Measurements from ENCODE around the gene IGF2BP1.

- no peak for TF ChIP-seq EP300 (IDR thresholded peaks at IDR 0.05; ENCODE audit: borderline replicate concordance in 1 of 2, low read depth in 2 of 2, low read length in 2 of 2)
- no peak for TF ChIP-seq CTCF (IDR thresholded peaks at IDR 0.05; ENCODE audit: control extremely low read depth in 1 of 3, insufficient read depth in 1 of 3, low read depth in 1 of 3, low read length in 3 of 3)
- no peak for TF ChIP-seq TAF1 (IDR thresholded peaks at IDR 0.05; ENCODE audit: low read depth, low read length)
- no peak for TF ChIP-seq SIN3A (conservative IDR thresholded peaks at IDR 0.05 in 1 of 2, IDR thresholded peaks at IDR 0.05 in 1 of 2; ENCODE audit: low read depth in 1 of 2, low read length in 2 of 2)
- no peak for TF ChIP-seq POLR2A (IDR thresholded peaks at IDR 0.05; ENCODE audit: control extremely low read depth in 1 of 2, low read depth in 2 of 2, low read length in 2 of 2)
- no peak for TF ChIP-seq MAX (IDR thresholded peaks at IDR 0.05)
- TF ChIP-seq USF2 (IDR thresholded peaks at IDR 0.05; ENCODE audit: low read length), result no peak
- TF ChIP-seq ZNF274 (IDR thresholded peaks at IDR 0.05; ENCODE audit: borderline replicate concordance, extremely low read depth, low read length), result no peak
- no peak for TF ChIP-seq CHD7 (IDR thresholded peaks at IDR 0.05; ENCODE audit: insufficient replicate concordance, low read length)
- no peak for TF ChIP-seq EZH2 (IDR thresholded peaks at IDR 0.05; ENCODE audit: low read depth, low read length, severe bottlenecking)
- no peak for TF ChIP-seq PHF8 (conservative IDR thresholded peaks at IDR 0.05; ENCODE audit: low read depth, low read length)
- TF ChIP-seq KDM1A (IDR thresholded peaks at IDR 0.05; ENCODE audit: borderline replicate concordance, low read length), result no peak
- TF ChIP-seq HDAC6 (IDR thresholded peaks at IDR 0.05; ENCODE audit: low read depth, low read length), result no peak
These were observed 19.7 kb downstream of the IGF2BP1 start for GRCh38 chr17:49016775-49017463.
